ENCODE results near the gene NIPBL. TPM values are rescaled to one million over a fixed set of nuclear protein-coding genes. Genes with fewer than 3 reads are reported as not detected.

Gene NIPBL
- total and polyA plus RNA-seq, 2 of the 13 experiments (the other 11 are each of a cell fraction or from before 2014, with no cell fraction given), result 12.3 to 32.3 TPM

DNA sequence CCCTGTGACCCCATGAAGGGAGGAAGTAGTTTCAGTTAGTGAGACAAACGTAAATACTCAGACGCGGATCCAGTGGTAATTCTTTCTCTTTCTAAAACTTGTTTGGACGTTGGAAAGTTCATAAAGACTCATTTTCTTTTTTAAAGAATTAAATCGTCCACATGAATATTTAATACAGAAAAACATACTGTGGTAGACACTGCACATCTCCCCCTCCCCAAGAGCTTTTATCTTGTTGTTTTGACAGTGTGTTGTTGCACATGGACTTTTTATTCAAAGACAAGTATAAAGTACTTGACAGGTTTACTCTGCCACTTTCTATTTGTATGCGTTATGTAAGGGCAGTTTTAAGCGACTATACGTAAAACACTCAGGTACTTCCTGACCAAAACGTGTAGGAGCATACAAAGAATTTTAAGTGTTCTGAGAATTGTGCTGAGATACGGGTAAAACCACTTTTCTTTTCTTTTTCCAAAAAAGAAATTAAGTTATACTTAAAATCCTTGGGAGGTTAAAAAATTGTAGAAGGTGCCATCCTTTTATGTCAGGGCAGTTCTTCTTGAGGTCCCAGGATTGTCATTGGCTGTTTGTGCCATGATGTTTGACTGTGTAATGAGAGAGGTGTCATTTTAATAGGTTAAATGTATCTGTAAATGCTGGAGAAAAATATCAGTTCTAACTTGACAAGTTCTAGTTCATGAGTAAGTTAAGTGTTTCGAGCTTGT lies 1.3 kb downstream of the NIPBL start (continued):
- TF ChIP-seq, protein P1, sequence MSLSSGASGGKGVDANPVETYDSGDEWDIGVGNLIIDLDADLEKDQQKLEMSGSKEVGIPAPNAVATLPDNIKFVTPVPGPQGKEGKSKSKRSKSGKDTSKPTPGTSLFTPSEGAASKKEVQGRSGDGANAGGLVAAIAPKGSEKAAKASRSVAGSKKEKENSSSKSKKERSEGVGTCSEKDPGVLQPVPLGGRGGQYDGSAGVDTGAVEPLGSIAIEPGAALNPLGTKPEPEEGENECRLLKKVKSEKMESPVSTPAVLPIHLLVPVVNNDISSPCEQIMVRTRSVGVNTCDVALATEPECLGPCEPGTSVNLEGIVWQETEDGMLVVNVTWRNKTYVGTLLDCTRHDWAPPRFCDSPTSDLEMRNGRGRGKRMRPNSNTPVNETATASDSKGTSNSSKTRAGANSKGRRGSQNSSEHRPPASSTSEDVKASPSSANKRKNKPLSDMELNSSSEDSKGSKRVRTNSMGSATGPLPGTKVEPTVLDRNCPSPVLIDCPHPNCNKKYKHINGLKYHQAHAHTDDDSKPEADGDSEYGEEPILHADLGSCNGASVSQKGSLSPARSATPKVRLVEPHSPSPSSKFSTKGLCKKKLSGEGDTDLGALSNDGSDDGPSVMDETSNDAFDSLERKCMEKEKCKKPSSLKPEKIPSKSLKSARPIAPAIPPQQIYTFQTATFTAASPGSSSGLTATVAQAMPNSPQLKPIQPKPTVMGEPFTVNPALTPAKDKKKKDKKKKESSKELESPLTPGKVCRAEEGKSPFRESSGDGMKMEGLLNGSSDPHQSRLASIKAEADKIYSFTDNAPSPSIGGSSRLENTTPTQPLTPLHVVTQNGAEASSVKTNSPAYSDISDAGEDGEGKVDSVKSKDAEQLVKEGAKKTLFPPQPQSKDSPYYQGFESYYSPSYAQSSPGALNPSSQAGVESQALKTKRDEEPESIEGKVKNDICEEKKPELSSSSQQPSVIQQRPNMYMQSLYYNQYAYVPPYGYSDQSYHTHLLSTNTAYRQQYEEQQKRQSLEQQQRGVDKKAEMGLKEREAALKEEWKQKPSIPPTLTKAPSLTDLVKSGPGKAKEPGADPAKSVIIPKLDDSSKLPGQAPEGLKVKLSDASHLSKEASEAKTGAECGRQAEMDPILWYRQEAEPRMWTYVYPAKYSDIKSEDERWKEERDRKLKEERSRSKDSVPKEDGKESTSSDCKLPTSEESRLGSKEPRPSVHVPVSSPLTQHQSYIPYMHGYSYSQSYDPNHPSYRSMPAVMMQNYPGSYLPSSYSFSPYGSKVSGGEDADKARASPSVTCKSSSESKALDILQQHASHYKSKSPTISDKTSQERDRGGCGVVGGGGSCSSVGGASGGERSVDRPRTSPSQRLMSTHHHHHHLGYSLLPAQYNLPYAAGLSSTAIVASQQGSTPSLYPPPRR (CRISPR knock-in tag; IDR thresholded peaks at IDR 0.05; ENCODE audit: borderline replicate concordance), result no peak
- TF ChIP-seq ZMAT3 (CRISPR knock-in tag; conservative IDR thresholded peaks at IDR 0.05) (no peak), ZNF296 (CRISPR knock-in tag; conservative IDR thresholded peaks at IDR 0.05) (no peak), KAT8 (CRISPR knock-in tag; IDR thresholded peaks at IDR 0.05) (no peak), NCOA5 (CRISPR knock-in tag; IDR thresholded peaks at IDR 0.05) (no peak), ZNF136 (CRISPR knock-in tag; IDR thresholded peaks at IDR 0.05; ENCODE audit: low read depth) (no peak), KLF6 (CRISPR knock-in tag; IDR thresholded peaks at IDR 0.05) (no peak), FOXA3 (CRISPR knock-in tag; IDR thresholded peaks at IDR 0.05) (no peak), ZNF557 (CRISPR knock-in tag; IDR thresholded peaks at IDR 0.05) (no peak), SYNCRIP (IDR thresholded peaks at IDR 0.05; ENCODE audit: insufficient read depth, low read depth, low read length) (no peak), ZNF780A (CRISPR knock-in tag; IDR thresholded peaks at IDR 0.05) (no peak), SAFB2 (CRISPR knock-in tag; IDR thresholded peaks at IDR 0.05; ENCODE audit: borderline replicate concordance, low read depth) (no peak), RBFOX2 (IDR thresholded peaks at IDR 0.05; ENCODE audit: low read depth, low read length) (no peak), SRSF9 (IDR thresholded peaks at IDR 0.05; ENCODE audit: borderline replicate concordance, insufficient read depth, low read depth, low read length, poor library complexity, severe bottlenecking) (no peak), CREB1 (IDR thresholded peaks at IDR 0.05) (no peak), CREB1 (CRISPR knock-in tag; IDR thresholded peaks at IDR 0.05) (peak; percentile 43; the same call in 1 of the 2 replicates), ZFP90 (CRISPR knock-in tag; IDR thresholded peaks at IDR 0.05; ENCODE audit: borderline replicate concordance) (no peak)
- TF ChIP-seq, protein P2, sequence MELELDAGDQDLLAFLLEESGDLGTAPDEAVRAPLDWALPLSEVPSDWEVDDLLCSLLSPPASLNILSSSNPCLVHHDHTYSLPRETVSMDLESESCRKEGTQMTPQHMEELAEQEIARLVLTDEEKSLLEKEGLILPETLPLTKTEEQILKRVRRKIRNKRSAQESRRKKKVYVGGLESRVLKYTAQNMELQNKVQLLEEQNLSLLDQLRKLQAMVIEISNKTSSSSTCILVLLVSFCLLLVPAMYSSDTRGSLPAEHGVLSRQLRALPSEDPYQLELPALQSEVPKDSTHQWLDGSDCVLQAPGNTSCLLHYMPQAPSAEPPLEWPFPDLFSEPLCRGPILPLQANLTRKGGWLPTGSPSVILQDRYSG (CRISPR knock-in tag; IDR thresholded peaks at IDR 0.05), result 0 out of 2 replicates have a peak, but pooled peaks have one; percentile 59
- TF ChIP-seq, protein P3, sequence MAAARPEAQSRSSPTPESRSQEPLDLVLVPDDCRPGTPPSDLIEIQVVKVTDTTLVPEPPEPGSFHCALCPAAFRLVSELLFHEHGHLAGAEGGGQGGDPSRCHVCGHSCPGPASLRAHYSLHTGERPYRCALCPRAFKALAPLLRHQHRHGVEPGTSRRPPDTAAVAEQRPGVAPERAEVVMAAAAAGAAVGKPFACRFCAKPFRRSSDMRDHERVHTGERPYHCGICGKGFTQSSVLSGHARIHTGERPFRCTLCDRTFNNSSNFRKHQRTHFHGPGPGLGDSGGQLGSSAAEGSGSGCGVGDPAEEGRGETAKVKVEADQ (CRISPR knock-in tag; IDR thresholded peaks at IDR 0.05; ENCODE audit: borderline replicate concordance), result no peak; the same call in 1 of the 2 replicates
- TF ChIP-seq, protein P4, sequence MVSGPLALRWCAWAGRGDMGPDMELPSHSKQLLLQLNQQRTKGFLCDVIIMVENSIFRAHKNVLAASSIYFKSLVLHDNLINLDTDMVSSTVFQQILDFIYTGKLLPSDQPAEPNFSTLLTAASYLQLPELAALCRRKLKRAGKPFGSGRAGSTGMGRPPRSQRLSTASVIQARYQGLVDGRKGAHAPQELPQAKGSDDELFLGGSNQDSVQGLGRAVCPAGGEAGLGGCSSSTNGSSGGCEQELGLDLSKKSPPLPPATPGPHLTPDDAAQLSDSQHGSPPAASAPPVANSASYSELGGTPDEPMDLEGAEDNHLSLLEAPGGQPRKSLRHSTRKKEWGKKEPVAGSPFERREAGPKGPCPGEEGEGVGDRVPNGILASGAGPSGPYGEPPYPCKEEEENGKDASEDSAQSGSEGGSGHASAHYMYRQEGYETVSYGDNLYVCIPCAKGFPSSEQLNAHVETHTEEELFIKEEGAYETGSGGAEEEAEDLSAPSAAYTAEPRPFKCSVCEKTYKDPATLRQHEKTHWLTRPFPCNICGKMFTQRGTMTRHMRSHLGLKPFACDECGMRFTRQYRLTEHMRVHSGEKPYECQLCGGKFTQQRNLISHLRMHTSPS (CRISPR knock-in tag; IDR thresholded peaks at IDR 0.05; ENCODE audit: low read depth), result no peak
- TF ChIP-seq, protein P5, sequence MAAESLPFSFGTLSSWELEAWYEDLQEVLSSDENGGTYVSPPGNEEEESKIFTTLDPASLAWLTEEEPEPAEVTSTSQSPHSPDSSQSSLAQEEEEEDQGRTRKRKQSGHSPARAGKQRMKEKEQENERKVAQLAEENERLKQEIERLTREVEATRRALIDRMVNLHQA (CRISPR knock-in tag; IDR thresholded peaks at IDR 0.05), result no peak

All from HepG2 (cell line).